ENCODE results near the gene CEP83. TPM values are rescaled to one million over a fixed set of nuclear protein-coding genes. Genes with fewer than 3 reads are reported as not detected.

Gene CEP83
- polyA plus RNA-seq (2012; rRNA removed) = 2.5 and 4.2 TPM in 2 replicates
- polyA plus RNA-seq (2012; cell fraction: cytosol; rRNA removed) = 2.8 and 3.6 TPM in 2 replicates
- 9.4 and 12.1 TPM in 2 replicates for polyA plus RNA-seq (2012; cell fraction: nucleus; rRNA removed)

- ChIA-PET POLR2A (no interaction called here), CTCF (interaction anchor here (0.8 to 1.3 kb wide), 4 partner anchors 14 to 314 kb away, joined by 3 read pairs; partner anchors contain the start of gene PLXNC1)
- H3K4me3 ChIP-seq (ENCODE audit: low read depth in 2 of 2, low read length in 1 of 2) = peak within 1 kb of the TSS; percentile 78 to 90
- WGBS (ENCODE audit: low lambda C conversion rate) = under 1% methylated on average over 24 of the region's 77 CpGs
- no peaks in the 10 kb centered on the region; a peak in 2 of 4 replicates for H3K4me1 ChIP-seq (ENCODE audit: control insufficient read depth in 1 of 2, insufficient read depth in 2 of 2, low read depth in 1 of 2, low read length in 1 of 2)
- H3K79me2 ChIP-seq (ENCODE audit: insufficient read depth) = peaks cover 27% of the 10 kb centered on the region
- no peaks in the 10 kb centered on the region for H3K27me3 ChIP-seq (ENCODE audit: insufficient read depth)
- no peaks in the 10 kb centered on the region for H4K20me1 ChIP-seq (ENCODE audit: insufficient read depth)
- TF ChIP-seq SIN3A (IDR thresholded peaks at IDR 0.05; ENCODE audit: borderline replicate concordance, low read depth, low read length) = peak; percentile 27
- peak; percentile 64; the same call in 1 of the 2 replicates for TF ChIP-seq FOXJ3 (CRISPR knock-in tag; IDR thresholded peaks at IDR 0.05)
- TF ChIP-seq SMC3 (IDR thresholded peaks at IDR 0.05; ENCODE audit: low read depth, low read length) = no peak; the same call in 1 of the 2 replicates
- TF ChIP-seq MAX (IDR thresholded peaks at IDR 0.05; ENCODE audit: low read depth) = peak; percentile 70
- no peak for TF ChIP-seq REST (IDR thresholded peaks at IDR 0.05; ENCODE audit: low read depth, low read length)
- no peak for TF ChIP-seq YY1 (IDR thresholded peaks at IDR 0.05; ENCODE audit: low read depth)
- TF ChIP-seq MXI1 (IDR thresholded peaks at IDR 0.05; ENCODE audit: low read depth, low read length) = peak; percentile 95
- no peak for TF ChIP-seq MEF2A (IDR thresholded peaks at IDR 0.05; ENCODE audit: borderline replicate concordance, low read depth)
- peak; percentile 70 for TF ChIP-seq ELF1 (IDR thresholded peaks at IDR 0.05)
- TF ChIP-seq TAF1 (IDR thresholded peaks at IDR 0.05; ENCODE audit: borderline replicate concordance, low read depth, low read length) = peak; percentile 69
- TF ChIP-seq FOXM1 (IDR thresholded peaks at IDR 0.05; ENCODE audit: low read depth) = no peak
- TF ChIP-seq GATA2 (CRISPR knock-in tag; IDR thresholded peaks at IDR 0.05) = no peak
- TF ChIP-seq, protein P1, sequence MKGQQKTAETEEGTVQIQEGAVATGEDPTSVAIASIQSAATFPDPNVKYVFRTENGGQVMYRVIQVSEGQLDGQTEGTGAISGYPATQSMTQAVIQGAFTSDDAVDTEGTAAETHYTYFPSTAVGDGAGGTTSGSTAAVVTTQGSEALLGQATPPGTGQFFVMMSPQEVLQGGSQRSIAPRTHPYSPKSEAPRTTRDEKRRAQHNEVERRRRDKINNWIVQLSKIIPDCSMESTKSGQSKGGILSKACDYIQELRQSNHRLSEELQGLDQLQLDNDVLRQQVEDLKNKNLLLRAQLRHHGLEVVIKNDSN (IDR thresholded peaks at IDR 0.05; ENCODE audit: borderline replicate concordance, low read depth) = peak; percentile 65; the same call in 1 of the 2 replicates
- no peak for TF ChIP-seq CHD2 (IDR thresholded peaks at IDR 0.05; ENCODE audit: low read length, partially characterized antibody)
- TF ChIP-seq NRF1 (IDR thresholded peaks at IDR 0.05; ENCODE audit: low read depth, low read length) = no peak
- TF ChIP-seq CTCF (IDR thresholded peaks at IDR 0.05) = no peak
- peak; percentile 83; the same call in 1 of the 2 replicates for TF ChIP-seq POLR2AphosphoS5 (IDR thresholded peaks at IDR 0.05; ENCODE audit: low read depth, low read length)
- TF ChIP-seq GABPA (IDR thresholded peaks at IDR 0.05; ENCODE audit: low read depth) = peak; percentile 80
- 0 out of 2 replicates have a peak, but pooled peaks have one; percentile 5 for TF ChIP-seq USF2 (IDR thresholded peaks at IDR 0.05; ENCODE audit: borderline replicate concordance, low read depth, low read length)
- H3F3A ChIP-seq (replicated peaks; ENCODE audit: insufficient read depth) = no peaks in the 10 kb centered on the region
- no peaks in the 10 kb centered on the region for H3K9me3 ChIP-seq
- peak within 1 kb of the TSS; percentile 96 for H3K4me2 ChIP-seq
- DNase-seq = peak; percentile 96
- H2AFZ ChIP-seq (ENCODE audit: low read depth) = peak within 1 kb of the TSS; percentile 99
- H3K27ac ChIP-seq (ENCODE audit: low read depth in 2 of 2, low read length in 1 of 2) = peak within 1 kb of the TSS; percentile 78 to 82
- H3K9ac ChIP-seq = peak within 1 kb of the TSS; percentile 82
- H3K36me3 ChIP-seq (replicated peaks in 1 of 2; ENCODE audit: control insufficient read depth in 1 of 2, insufficient read depth in 2 of 2, low read length in 1 of 2) = no peaks in the 10 kb centered on the region
- no peaks in the 10 kb centered on the region for H3K9me2 ChIP-seq
Observed at GRCh38 chr12:94459728-94460615, at the start of gene CEP83. Gene CEP83, minus strand, starts transcription at chr12:94459867. Its CDS starts 47,377 bp downstream, at chr12:94412490.

All from SK-N-SH (cell line).